Suppressor macrophage (primary cell): Measurements from ENCODE around the gene OR5H6.
"Not testable (repeated sequence)": the region's sequence is repeated elsewhere in the genome, so short reads cannot be mapped to it uniquely, and the experiment has no call there.

Source experiments
- DNase-seq, 4 experiments: peaks; one replicate each; pipeline ENCODE4 v3.0.0-alpha.2; 2020 to 2022
- total RNA-seq, 17 experiments: gene quantifications; one replicate each; lab custom pipeline; 2026; ENCODE audit warnings: mixed read lengths in 6 of 17, inconsistent platforms in 3 of 17; lab: John Stamatoyannopoulos, UW

OR5H6 gene
- 0 to 0.44 (median 0) reads per million in 17 experiments for total RNA-seq

DNA sequence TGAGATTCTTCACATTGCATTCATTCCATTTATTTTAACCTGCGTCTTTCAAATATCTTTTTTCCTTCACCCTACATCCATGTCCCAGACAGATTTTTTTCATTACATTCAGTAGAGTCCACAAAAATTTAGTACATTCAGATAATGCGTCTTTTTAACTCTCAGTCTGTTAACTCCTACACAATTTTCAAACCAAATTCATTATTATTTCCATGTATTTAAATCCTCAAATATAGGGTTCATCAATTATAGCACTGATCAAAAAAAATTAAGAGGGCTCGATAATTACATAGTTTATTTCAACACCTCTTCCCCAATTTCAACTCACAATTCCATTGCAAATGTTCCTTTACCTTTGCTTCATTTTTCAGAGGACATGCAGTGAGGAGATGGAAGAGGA, at the start of gene OR5H6:
Gene OR5H6 (plus strand): TSS at position 301 of the 400 bp plus-strand sequence. CDS start 89 bp downstream, at position 390.
- no peak for DNase-seq

DNA sequence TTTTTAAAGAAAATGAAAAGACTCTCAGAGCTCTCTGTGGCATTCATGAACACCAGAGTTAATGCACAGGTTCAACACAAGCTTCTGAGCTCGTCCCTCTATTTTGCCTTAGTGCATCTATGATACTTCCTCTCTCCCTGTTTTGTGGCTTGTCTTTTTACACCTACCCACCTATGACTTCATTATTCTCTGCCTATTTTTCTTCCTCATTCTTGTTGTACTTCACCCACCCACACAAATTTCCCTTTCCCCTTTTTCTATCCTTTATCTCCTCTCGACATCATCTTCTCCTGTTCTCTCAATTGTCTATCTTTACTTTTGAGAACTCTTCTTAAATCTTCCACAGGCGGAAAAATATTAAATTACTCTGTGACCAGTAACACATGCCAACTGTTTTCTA, 49.0 kb upstream of the OR5H6 start:
- peak; percentile 5 to 66 (median 32) for DNase-seq

DNA sequence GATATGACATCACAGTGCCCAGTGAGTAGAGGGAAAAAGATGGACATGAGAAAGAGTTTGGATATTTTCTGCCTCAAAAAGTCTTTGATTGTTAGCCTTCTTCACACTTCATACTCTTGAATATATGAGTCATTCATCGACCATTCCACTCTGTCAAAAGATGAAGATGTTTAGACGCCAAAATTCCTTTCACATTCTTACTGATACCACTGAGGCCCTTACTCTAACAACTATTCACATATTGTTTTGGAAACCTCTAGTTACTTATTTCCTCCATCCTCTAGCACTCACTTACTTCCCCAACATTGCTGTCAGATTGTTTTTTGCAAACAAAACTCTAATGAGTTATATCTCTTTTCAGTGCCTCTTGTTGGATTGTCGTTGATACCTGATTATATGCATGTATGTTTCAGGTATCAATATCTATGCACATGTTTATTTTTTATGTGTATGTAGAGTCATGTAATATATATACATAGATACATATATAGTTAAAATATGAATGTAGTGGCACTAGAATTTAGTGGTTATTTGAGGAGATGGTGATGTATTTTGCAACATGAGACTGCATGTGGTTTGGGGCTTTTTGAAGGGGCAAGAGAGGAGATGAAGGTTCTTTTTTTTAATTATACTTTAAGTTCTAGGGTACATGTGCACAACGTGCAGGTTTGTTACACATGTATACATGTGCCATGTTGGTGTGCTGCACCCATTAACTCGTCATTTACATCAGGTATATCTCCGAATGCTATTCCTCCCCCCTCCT, 40.0 kb upstream of the OR5H6 start:
- DNase-seq = no peak

DNA sequence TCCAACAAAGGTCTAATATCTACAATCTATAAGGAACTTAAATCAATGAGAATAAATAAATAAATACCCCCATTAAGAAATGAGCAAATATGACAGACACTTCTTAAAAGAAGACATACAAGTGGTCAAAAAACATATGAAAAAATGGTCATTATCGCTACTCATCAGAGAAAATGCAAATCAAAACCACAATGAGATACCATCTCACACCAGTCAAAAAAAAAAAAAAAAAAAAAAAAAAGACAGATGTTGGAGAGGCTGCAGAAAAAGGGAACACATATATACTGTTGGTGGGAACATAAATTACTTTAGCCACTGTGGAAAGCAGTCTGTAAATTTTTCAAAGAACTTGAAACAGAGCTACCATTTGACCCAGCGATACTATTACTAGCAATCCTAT, 31.6 kb upstream of the OR5H6 start:
- DNase-seq = no peak

DNA sequence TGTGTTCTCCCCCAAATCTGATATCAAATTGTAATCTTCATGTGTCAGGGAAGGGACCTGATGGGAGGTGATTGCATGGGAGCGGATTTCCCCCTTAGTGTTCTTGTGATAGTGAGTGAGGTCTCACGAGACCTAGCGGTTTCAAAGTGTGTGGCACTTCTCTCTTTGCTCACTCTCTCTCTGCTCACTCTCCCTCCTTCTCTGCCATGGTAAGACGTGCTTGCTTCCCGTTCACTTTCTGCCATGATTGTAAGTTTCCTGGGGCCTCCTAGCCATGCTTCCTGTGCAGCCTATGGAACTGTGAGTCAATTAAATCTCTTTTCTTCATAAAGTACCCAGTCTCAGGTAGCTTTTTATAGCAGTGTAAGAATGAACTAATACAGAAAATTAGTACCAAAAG, 30.6 kb upstream of the OR5H6 start:
- DNase-seq = peak in 3 of 4 experiments; percentile 7 to 32 (median 14)

DNA sequence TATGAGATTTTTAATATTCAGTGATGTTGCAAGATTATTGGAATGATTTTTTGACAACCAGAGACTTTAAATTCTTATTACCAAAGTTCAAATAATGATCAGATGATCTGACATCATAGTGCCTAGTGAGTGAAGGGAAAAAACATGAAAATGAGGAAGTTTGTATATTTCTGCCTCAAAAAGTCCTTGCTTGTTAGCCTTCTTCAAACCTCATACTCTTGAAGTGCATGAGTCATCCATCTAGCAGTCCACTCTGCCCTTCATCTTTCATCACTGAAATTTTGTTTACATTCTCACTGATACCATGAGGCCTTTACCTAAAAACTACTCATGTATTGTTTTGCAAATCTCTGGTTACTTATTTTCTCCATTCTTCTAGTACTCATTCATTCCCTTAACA, 23.9 kb upstream of the OR5H6 start:
- DNase-seq = peak; percentile 9 to 83 (median 44)

DNA sequence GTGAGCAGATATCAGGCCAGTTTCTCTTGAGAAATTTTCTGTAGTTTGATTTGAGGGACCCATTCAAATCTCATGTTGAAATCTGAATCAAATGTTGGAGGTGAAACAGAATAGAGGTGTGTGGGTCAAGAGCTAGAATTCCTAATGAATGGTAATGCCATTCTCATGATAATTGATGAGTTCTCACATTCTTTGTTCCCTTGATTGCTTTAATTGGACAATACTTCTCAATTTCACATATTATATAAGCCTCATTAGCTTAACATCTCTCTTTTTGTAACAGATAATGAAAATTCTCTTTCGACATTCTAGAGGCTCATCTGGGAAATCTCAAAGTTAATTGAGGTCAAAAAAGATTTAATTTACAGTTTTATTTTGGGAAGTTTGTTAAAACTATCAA, 21.9 kb upstream of the OR5H6 start:
- no peak for DNase-seq

DNA sequence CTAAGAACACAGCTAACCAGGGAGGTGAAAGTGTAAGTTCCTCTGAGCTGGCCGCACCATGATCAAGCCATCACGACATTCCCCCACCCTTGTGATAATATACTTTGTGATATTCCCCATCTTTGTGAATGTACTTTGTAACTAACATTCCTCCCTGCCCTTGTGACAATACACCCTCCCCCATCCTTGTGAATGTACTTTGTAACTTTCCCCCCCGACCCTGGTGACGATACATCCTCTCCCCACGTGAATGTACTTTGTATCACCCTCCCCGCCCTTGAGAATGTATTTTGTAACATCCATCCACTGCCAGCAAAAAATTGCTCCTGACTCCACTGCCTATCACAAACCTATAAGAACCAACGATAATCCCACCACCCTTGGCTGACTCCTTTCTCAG, 20.2 kb upstream of the OR5H6 start:
- no peak for DNase-seq

DNA sequence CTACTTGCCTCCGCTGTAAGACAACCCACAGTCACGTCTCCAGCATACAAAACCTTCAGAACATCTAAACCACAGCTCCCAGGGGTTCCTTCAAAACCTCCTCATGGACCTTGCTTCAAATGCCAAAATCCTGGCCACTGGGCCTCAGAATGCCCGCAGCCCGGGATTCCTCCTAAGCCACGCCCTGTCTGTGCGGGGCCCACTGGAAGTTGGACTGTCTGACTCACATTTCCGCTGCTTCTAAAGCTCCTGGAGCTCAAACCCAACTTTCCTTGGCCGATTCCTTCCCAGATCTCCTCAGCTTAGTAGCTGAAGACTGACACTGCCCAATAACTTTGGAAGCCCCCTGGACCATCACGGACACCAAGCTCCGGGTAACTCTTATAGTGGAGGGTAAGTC, 17.9 kb upstream of the OR5H6 start:
- DNase-seq = no peak

DNA sequence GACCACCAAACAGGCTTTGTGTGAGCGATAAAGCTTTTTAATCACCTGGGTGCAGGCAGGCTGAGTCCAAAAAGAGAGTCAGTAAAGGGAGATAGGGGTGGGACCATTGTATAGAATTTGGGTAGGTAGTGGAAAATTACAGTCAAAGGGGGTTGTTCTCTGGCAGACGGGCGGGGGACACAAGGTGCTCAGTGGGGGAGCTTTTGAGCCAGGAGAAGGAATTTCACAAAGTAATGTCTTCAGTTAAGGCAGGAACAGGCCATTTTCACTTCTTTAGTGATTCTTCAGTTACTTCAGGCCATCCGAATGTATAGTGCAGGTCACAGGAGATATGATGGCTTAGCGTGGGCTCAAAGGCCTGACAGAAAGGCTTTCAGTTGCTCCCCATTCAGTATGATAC, 8.0 kb upstream of the OR5H6 start:
- DNase-seq = not testable (repeated sequence)

DNA sequence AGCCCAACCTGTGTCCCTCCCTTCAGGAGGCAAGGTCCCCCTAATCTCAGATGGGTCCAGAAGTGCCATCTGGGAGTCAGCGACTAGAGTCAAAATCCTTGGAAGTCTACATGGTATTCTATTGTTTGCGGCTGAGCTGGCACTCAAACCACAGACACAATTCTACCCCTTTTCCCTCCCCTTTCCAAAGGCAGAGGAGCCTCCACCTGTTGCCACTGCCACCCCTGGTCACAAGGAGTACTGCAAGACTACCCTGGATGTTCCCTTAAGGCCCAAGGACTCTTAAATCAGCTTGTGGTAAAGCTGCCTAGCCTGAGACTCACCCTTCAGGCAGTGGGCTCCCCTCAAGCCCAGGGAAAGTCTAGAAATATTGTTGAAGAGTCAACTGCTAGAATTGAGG, 4.3 kb upstream of the OR5H6 start:
- peak in 2 of 4 experiments; percentile 4 to 6 for DNase-seq

DNA sequence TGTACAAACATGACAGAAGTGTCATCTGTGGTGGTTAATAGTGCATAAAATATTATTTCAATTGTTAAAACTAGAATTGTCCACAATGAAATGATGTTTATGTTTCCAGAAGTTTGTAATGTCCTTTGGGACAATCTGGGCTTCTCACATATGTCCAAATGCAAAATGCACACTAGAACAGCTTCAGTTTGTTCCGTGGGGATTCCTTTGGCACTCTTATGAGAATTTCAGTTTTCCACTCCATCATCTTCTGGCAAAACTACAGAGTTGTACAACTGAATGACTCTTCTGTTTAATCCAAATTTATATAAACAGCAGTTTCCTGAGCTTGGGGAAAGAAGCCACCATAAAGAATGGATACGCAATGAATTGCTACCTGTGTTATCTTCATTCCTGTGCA, 2.0 kb upstream of the OR5H6 start:
- DNase-seq = no peak

DNA sequence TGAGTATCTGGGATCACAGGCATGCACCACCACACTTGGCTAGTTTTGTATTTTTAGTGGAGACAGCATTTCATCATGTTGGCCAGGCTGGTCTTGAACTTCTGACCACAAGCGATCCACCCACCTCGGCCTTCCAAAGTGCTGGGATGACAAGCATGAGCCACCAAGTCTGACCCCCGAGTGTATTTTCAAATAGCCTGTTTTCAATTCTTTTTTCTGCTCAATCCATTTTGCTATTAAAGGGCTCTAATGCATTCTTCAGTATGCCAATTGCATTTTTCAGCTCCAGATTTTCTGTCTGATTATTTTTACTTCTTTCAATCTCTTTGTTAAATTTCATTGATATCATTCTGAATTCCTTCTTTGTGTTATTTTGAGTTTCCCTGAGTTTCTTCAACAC, 5.8 kb downstream of the OR5H6 start:
- DNase-seq = no peak

DNA sequence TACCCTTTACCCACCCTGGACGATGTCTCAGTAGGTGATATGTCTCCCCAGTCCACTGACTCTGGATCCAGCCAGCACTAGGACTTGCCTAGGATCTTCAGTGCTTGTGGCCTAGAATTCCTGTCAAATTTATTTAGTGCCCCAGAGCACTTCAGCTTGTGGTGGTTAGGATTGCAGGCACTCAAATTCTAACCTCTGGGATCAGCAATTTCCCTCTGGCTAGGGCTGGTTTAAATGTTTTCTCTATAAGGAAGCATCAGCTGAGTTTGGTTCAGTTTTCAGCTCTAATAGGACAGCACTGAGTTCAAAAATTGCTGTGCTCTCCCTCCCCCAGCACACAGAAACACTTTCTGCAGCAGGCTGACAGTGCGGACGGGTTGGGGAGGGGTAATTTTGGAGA, 8.1 kb downstream of the OR5H6 start:
- no peak for DNase-seq

DNA sequence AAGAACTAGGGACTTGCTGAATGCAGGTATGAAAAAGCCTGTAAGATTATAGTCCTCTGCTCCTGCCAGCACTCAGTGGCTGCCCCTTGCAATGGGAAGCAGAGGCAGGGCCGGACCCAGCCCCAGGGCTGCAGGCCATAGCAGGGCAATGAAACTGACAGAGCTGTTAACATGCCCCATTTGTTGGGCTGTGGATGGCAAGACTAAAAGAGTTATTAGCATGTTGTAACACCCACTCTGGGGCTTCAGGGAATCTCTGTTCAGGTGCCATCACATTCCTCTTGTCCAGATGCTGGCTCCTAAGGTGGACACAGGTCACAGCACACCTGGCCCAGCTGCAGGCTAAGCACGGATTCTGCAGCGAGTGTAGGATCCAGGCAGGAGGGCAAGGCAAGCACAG, 10.9 kb downstream of the OR5H6 start:
- DNase-seq = no peak

DNA sequence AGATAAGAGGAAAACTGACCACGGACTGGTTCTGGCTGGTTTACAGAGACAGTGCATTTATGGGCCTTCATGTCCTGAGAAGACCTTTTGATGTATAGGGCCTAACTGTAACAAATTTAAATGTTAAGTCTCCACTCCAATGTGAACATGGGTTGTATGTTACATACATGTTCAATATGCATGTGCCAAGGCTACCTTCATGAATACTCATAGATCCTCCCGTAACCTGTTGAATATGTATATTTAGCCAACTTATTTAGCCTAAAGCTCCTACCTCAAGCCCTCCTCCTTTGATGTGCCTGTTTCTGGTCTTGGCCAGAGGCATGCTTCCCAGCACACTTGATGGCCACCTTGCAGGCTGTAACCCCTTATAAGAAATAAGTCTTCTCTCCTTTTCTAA, 18.2 kb downstream of the OR5H6 start, which contains the start of gene OR5H2:
Gene OR5H2 (plus strand): TSS at position 301 of the 400 bp plus-strand sequence. CDS start 398 bp downstream, outside the sequence.
- no peak for DNase-seq

DNA sequence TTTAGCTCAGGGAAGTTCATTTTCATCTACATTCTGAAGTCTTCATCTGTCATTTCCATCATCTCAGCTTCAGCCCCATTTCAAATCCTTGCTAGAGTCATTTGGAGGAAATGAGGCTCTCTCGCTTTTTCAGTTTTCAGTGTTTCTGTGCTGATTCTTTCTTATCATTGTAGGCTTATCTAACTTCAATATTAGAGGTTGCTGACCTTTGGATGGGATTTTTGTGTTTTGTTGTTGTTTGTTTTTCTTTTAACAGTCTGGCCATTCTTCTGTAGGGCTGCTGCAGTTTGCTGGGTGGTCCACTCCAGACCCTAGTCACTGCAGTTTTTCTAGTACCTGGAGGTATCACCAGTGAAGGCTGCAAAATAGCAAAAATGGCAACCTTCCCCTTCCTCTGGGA, 26.9 kb downstream of the OR5H6 start:
- DNase-seq = no peak

DNA sequence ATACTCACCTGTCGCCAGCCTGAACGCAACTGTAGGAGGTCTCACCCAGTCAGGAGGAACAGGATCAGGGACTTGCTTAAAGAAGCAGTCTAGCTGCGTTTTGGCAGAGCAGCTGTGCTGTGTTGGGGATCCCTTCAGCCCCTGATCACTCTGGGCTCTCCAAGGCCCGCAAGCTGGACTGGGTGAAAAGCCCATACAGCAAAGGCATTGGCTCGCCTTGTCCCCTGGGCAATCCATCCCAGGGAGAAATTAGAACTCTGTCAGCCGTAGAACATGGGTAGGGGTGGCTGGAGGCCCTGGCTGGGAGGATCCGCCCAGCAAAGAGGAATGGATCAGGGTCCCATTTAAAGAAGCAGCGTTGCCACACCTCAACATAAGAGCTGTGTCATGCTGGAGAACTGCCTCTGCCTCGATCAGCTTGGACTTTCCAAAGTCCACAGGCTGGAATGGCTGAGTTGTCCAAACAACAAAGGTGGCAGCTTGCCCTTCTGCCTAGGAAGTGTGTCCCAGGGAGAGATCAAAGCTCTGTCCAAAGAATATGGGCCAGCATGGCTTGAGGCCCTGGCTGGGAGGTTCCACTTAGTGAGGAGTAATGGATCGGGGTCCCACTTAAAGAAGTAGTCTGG, 27.4 kb downstream of the OR5H6 start:
- DNase-seq = no peak
